ENCODE data around the gene AK4.

AK4 gene

DNA sequence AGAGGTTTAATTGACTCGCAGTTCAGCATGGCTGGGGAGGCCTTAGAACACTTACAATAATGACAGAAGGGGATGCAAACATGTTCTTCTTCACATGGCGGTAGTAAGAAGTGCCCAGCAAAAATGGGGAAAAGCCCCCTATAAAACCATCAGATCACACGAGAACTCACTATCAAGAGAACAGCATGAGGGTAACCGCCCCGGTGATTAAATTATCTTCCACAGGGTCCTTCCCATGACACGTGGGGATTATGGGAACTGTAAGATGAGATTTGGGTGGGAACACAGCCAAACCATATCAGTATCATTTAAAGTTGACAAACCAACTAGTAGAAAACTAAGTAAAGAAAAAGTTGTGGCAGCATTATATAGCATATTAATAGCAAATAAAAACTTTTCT is 90.0 kb downstream of the AK4 start:
- in situ Hi-C loops (cut with HindIII; ENCODE audit: low sequenced_read_pairs), result loop anchor here (5.0 kb wide), 1 partner anchor 49 kb away; no protein-coding TSS in a partner anchor

DNA sequence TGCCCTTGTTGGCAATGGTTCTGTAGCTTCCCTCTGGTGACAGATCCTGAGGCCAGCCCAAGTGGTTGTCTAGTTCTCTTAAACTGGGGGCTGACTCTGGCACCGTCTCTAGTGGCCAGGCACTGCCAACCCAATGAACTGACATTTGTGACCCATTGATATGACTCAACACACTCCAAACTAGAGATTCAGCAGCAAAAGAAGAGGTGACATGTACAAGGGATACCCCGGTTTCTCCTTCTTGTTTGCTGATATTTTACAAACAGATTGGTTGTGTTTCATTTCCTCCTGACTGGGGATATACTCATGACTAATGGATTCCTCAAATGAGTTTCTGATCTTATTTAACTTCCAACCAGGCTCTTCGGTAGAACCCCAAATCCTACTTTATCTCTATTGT is 95.5 kb downstream of the AK4 start:
- in situ Hi-C loops (cut with HindIII; ENCODE audit: low sequenced_read_pairs), result no loop called here

DNA sequence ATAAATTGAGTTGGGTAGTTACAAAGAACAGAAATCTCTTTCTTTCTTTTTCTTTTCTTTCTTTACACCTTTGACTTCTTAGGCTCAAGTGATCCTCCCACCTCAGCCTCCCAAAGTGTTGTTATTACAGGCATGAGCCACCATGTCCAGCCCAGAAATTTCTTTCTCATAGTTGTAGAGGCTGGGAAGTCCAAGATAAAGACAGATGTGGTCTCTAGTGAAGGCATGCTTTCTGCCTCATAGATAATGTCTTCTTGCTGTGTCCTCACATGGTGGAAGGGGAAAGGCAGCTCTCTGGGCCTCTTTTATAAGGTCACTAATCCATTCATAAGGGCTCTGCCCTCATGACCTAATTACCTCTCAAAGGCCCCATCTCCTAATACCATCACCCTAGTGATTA is 97.3 kb downstream of the AK4 start:
- in situ Hi-C loops (cut with HindIII; ENCODE audit: low sequenced_read_pairs), result no loop called here

DNA sequence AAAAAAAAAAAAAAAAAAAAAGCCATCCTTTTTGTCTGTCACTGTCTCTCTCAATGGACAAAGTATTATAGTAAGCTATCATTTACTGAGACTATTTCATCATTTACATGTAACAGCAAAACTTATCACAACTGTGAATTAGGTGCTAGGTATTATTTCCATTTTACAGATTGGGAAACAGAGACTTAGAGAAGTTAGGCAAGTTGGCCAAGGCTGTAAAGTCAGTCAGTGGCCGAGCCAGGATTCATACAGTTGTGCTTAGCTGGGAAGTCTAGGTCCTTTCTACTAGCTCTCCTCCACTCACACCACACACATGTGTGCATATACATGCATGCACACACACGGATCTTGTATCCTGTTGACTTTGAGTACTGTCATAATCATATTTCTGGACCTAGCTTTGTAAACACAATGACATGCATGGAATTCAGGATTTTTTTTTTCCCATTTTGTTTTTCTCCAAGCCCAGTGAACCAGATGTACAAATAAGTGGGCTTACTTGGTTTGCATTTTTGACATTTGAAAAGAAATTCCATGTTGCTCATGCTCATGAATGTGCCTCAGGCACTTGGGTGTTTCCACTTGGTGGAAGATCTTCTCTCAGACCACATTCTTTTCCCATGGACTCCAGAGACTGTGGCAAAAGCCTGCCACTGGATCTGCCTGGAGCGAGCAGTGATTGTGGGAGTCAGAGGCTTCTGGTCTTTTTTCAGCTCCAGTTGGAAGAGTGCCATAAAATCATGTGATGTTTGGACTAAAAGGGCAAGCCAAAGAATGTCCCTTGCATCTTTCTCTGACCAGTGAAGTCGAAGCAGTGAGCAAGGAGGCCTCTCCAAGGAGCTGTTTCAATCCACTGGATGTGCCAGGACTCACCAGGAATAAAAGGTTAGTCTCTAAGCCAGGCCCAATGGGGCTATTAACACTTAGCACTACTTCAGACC is 99.7 kb downstream of the AK4 start:
- in situ Hi-C loops (cut with HindIII; ENCODE audit: low sequenced_read_pairs), result no loop called here

DNA sequence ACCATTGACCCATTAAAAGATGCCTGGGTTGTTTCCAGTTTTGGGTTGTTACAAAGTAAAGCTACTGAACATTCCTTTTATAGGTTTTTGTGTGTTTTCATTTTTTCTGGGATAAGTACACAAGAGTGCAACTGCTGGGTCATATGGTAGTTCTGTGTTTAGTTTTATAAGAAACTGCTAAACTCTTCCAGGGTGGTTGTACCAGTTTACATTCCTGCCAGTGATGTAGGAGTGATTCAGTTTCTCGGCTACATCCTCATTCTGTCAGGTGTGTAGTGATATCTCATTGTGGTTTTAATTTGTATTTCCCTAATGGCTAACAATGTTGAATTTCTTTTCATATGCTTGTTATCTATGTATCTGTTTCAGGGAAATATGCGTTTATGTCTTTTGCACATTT is 102.8 kb downstream of the AK4 start:
- in situ Hi-C loops (cut with HindIII; ENCODE audit: low sequenced_read_pairs), result no loop called here

DNA sequence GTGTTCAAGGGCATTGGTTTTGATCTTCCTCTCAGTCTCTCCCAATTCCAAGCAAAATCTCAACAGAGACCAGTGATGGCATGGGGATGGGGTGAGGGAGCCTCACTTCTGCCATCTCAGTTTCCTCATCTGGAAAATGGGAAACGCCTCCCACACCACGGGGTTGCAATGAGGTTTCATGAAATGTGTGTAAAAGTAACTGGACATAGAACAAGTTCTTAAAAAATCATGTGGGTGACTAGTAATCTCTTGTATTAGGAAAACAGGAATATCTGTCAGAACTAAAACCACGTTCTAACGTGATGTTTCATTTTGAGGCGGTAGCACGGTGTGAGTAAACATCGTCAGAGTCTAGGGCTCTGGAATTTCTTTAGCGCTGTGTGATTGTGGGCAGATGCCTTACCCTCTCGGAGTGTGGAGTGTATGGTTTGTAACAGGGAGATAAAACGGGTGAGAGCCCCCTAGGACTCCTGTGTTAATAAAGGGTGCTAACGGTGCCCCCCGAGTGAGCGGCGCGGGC is 105.9 kb downstream of the AK4 start:
- in situ Hi-C loops (cut with HindIII; ENCODE audit: low sequenced_read_pairs), result no loop called here

DNA sequence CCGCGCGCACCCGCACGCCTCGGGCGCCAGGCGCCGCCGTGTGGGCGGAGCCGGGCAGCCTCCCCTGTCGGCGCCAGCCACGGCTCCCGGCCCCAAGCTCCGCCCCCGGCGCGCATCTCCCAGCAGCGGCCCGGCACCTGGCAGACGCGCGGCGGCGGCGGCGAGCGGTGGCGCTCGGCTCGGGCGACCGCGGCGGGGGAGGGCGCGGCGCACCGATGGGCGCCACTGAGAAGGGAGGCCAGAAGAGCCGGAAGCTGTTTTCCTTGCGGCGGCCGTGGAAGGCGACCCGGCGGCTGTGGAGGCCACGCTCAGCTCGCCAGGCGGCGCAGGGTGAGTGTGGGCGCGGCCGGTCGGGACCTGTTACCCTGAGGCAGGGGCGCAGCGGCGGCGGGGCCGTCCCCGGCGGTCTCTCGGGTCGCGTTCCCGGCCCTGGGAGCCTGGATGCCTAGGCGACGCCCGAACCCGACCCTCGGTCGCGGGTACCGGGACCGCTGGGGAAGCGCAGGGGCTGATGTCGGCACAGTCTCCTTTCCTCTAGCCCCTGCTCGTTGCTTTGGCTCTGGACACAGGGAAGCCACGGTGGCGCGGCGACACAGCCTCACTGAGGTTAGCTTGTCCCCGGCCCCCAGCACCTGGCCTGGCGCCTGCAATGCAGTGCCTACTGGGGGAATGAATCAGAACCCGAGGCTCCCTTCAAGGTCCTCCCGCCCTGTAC is 106.5 kb downstream of the AK4 start:
- in situ Hi-C loops (cut with HindIII; ENCODE audit: low sequenced_read_pairs), result no loop called here

DNA sequence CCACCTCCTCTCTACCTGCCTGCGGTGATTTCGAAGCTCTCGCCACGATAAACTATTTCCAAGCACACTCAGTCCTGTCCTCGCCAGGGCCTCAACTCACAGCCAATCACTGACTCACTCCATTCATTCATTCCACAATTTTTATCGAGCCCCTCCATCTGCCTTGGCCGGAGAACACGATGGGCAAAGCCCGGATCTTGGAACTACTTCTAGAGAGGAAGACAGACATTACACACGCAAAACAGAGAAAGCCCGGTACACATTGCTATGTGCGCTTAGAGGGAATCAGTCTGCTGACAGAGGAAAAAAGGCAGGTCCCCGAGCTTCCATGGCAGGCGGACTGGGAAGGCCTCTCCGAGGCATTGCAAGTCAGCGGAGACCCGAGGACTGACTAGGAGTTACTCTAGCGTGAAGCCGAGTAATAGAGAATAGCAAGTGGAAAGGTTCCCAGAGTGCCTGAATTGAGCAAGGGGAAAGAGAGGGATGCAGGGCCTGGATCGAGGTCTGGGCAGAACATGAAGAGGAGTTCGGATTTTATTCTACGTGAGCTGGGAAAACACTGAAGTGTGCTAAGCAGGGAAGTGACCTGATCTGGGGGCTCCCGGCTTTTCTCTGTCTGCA is 107.1 kb downstream of the AK4 start:
- in situ Hi-C loops (cut with HindIII; ENCODE audit: low sequenced_read_pairs), result no loop called here

DNA sequence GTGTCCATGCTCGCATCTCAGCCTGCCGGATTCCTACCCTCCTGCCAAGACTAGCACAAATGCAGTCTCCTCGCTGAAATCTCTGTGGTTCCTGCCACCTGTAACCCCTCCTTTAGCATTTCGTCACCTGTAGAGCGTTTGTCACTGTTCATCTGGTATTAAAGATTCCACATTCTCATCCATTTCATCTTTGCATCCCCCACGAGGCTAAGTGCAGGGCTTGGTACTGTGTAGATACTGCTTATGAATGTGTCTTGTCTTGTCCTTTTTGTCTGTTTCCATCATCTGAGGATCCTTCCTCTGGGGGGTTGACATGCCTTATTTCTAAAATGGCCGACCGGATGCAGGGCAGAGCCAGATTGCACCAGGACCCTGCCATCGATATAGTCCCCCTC is 107.7 kb downstream of the AK4 start:
- in situ Hi-C loops (cut with HindIII; ENCODE audit: low sequenced_read_pairs), result no loop called here

DNA sequence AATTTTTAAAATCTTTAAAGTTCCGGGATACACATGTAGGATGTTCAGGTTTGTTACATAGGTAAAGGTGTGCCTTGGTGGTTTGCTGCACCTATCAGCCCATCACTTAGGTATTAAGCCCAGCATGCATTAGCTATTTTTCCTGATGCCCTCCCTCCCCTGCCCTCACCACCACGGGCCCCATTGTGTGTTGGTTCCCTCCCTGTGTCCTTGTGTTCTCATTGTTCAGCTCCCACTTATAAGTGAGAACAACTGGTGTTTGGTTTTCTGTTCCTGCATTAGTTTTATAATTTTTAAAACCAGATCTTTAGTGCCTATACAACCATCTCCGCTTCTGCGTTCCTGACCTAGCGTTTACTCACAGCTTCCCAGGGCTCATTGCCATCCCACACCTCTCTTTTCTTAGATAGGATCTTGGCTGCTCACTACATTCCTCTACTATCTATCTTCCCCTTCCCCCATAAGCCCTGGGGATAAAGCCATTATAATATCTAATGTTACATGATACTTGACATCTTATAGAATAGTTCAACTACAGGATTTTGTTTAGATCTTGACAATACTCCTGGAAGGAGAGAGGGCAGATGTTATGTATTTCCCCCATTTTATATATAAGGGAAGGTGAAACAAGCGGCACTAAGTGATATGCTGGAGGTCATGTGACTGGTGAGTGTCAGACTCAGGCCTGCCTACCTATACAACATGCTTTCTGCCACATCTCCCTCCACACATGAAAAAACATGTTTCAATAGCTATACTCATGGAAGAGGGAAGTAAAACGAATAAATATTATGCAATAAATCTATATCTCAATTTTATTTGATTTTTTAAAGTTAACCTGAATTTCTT is 109.1 kb downstream of the AK4 start:
- in situ Hi-C loops (cut with HindIII; ENCODE audit: low sequenced_read_pairs), result no loop called here

DNA sequence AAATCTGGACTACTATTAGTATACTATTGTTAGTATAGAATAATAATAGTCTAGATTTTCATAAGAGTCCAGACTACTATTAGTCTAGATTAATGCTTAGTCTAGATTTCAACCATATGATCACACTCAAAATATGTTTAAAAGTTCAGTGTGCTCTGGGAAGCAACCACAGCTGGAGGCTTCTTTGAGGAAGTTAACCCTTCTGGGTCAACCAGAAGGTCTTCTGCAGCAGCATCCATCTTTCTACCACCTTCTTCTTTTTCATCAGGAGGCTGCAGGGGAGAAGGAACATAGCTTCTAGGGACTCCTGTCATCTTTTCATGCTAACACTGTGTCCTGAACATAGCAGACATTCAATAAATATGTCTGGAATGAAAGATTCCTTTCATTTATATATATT is 110.1 kb downstream of the AK4 start:
- in situ Hi-C loops (cut with HindIII; ENCODE audit: low sequenced_read_pairs), result no loop called here

DNA sequence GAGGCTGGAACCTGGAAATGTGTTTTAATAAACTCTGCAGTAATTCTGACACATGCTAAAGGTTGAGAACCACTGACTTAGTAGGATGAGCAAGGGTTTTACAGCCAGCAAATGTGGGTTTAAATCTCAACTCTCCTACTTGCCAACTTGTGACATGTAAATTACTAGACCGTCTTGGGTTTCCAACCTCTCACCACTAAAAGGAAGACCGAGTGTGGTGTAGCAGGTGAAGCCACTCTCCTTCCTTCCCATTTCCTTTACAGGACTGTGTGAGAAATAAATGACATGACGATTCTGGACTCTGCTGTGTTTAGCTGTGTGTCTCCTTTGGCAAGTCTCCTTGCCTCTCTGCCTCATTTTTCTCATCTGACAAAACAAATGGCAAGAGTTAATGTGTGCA is 111.8 kb downstream of the AK4 start:
- in situ Hi-C loops (cut with HindIII; ENCODE audit: low sequenced_read_pairs), result no loop called here

DNA sequence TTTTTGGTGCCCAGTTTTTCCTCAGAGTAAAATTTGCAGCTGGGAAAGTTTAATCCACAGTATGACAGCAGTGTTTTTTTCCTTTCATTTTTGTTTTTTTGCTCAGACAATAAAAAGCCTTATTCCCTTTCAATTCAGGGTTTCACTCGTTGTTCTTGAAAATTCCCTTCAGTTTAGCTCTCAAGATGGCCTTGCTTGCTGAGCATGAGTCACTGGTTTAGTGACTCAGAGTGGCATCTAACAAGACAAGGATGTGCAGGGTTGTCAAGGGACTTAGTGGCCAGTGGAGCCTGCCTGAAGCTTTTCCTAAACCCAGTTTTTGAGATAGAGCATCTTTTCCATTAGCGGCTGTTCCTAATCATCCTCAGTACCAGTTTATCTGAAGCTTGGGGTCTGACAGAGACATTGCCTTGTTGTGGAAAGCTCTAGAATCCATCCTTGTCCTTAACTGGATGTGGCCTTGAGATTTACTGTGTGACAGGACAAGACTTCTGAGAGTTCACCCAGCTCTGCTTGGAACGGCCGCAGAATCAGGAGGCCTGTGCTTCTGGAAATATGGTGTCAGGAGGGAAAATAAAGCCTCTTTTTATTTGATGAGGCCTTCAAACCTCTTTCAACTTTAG is 113.0 kb downstream of the AK4 start:
- in situ Hi-C loops (cut with HindIII; ENCODE audit: low sequenced_read_pairs), result no loop called here

DNA sequence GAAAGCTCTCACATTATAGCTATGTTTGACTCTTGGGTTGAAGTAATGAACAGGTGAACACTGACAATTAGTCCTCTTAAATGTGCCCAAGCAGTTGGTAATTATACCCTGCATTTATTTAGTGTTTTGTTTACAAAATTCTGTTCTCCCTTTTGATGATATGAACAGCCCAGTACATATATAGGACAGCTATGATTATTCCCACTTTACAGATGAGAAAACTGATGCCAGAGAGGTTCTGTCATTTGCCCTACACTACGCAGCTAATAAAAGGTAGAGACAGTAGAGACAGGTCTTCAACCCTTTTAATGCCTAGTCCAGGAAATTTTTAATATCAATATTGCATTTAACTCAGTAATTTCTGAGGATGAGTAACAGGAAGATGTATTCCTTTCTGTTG is 115.3 kb downstream of the AK4 start:
- in situ Hi-C loops (cut with HindIII; ENCODE audit: low sequenced_read_pairs), result no loop called here

DNA sequence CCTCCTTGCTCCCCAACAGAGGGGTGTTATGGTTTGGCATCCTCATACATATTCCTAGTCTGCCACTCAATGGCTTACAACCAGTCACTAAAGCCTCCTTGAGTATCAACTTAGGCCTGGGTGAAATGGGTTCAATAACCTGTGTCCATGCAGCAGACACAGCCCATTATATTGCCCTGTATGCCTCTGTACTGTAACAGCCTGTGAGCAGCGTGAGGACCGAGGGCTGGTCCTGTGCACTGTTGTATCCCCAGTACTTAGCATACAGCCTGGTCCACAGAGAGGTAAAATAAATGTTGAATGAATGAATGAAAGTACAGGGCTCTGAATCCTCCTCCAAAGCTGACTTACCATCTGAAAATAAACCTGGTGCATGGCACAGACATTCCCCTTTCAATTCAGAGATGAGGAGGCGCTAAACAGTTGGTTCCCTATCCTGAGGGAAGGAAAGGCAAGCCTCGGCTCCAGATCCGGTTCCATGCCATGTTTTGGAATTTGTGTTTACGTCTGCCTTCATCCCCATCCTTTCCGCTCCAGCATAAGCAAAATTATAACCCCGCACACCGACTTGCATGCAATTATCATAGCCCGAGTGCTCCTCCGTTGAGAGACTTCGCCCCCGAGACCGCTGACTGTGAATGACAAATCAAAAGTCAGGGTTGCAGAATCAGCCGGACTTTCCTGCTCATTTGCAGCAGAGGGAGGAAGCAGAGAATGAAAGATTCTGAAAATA is 116.4 kb downstream of the AK4 start:
- in situ Hi-C loops (cut with HindIII; ENCODE audit: low sequenced_read_pairs), result no loop called here

DNA sequence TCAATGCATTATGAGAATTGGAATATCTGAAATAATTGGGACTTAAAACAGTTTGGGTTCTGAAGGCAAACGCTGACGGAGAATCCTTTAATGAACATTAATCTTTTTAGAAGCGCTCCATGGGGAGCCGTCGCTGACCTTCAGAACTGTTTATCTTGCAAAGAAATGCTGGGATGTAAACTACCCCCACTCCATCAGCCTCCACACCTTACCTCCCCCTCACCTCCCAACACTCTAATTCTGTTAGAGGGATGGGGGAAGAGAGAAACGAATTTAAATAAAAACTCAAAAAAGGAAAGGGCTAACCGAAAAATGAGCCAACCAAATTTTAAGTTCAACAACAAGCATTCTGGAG is 117.3 kb downstream of the AK4 start:
- in situ Hi-C loops (cut with HindIII; ENCODE audit: low sequenced_read_pairs), result no loop called here

DNA sequence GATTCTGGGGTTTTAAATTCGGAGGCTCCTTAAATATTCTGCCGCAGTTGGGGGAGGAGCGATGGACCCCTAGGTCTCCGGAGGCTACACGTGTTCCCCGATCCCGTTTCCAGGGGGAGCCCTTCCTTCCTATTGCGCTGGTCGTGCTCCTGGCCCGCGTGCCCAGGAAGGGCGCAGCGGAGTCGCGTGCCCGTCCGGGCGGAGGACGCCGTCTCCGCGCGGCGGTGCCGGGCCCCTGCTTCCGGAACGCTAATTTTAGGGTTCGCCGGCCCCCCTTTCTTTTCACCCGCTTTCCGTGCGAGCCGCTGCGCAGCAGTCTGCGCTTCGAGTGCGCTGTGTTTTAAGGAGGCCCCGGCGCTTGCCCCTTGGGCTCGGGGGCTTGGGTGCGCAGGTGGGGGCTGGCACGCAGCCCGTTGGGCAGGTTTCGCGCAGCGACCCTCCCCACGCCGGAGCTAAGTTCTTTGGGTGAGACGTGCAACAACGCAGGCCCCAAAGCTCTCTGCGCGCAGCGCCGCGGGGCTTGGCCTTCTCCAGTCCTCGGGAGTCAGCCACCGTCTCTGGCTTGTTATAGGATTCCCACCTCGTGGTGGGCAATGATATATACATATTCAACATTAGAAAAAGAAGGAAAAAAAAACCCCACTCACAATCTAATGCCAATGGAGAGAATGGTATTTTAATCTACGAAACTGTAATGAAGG is 117.8 kb downstream of the AK4 start:
- in situ Hi-C loops (cut with HindIII; ENCODE audit: low sequenced_read_pairs), result no loop called here

DNA sequence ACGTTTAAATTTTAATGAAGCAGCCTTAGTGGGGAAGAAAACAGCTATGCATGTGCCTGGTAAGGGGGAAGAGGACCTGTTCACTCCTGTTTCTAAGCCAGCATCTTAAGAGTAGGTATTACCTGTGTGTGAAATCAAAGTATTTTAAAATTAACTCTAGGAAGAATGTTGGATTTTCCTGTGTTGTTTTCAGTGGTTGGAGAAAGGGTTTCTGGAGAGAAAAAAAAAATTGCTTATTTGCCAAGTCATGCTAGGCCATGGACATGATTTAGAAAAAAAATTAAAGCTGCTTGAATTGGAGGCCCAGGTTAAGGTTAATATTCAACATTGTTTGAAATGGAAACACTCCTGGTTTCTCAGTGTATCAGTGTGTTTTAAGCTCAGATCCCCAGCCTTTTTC is 118.5 kb downstream of the AK4 start:
- in situ Hi-C loops (cut with HindIII; ENCODE audit: low sequenced_read_pairs), result no loop called here

DNA sequence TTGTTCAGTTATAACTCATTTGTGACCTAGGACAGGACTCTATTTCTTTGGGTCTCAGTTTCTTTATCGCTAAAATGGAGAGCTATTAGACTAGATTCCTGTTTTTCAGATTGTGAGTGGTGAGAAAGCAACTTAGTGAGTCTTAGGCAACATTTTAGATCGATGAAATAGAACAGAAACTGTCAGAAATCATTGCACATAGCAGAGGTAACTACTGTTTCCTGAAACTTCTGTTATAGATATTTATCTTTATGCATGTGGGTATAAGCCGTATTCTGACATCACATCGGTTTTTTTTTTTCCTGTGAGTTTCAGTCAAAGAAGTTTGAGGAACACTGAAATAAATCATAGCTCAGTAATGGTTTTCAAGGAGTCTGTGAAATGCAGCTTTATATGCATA is 119.3 kb downstream of the AK4 start:
- in situ Hi-C loops (cut with HindIII; ENCODE audit: low sequenced_read_pairs), result no loop called here

All from endothelial cell of hepatic sinusoid (primary cell).